Spleen (tissue), 7 donors: Measurements from ENCODE around the gene EVA1A.

ENCODE experiments used
- POLR2A ChIP-seq, 3 donors: fragments of 450-650 bp; IDR thresholded peaks; one replicate each; pipeline ENCODE4 v1.5.1; 2017; ENCODE audit warnings: antibody characterized with exemption in 3 of 3, mild to moderate bottlenecking in 1 of 3
- TF ChIP-seq, protein P1 (sequence below), 11 experiments: fragments of 200-600 bp in 7 of 11; fragments of 450-650 bp in 4 of 11; sonication (generic) in 4 of 11; IDR thresholded peaks in 8 of 11; conservative IDR thresholded peaks in 3 of 11; 1 replicate in 7 of 11; 2 replicates in 4 of 11; pipeline versions ENCODE4 v1.4.0 to v1.8.0; 2016 to 2021; ENCODE audit warnings: antibody characterized with exemption in 11 of 11, inconsistent platforms in 4 of 11, mild to moderate bottlenecking in 1 of 11
- donor health status: DM: no; HTN: no; CAD: no; lungs with moderate emphysema.
- donor health status: DM: no; HTN: no; CAD: no.
- donor health status: DM: no; HTN: no; CAD: no.

DNA sequence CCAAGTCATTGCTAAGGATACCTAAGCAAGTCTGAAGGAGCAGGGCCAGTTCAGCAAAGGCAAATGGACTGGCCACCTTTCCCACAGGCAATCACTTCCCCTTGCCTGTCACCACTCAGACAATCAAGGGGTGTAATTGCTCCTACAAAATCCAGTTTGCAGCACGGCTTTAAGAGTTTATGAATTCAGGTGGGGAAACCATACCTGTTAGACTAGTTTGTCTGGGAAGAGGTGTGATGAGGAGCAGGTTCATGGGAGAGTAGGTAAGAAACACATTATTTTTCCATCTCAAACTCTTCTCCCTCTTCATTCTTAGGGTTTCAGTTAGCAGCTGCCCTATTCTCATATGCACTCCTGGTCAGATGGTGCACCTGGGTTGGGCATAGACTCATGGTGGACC is 102.5 kb downstream of the EVA1A start:
- no peak for TF ChIP-seq POLR2A (IDR thresholded peaks at IDR 0.05)
- TF ChIP-seq, protein P1, sequence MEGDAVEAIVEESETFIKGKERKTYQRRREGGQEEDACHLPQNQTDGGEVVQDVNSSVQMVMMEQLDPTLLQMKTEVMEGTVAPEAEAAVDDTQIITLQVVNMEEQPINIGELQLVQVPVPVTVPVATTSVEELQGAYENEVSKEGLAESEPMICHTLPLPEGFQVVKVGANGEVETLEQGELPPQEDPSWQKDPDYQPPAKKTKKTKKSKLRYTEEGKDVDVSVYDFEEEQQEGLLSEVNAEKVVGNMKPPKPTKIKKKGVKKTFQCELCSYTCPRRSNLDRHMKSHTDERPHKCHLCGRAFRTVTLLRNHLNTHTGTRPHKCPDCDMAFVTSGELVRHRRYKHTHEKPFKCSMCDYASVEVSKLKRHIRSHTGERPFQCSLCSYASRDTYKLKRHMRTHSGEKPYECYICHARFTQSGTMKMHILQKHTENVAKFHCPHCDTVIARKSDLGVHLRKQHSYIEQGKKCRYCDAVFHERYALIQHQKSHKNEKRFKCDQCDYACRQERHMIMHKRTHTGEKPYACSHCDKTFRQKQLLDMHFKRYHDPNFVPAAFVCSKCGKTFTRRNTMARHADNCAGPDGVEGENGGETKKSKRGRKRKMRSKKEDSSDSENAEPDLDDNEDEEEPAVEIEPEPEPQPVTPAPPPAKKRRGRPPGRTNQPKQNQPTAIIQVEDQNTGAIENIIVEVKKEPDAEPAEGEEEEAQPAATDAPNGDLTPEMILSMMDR (IDR thresholded peaks at IDR 0.05 in 8 of 11, conservative IDR thresholded peaks at IDR 0.05 in 3 of 11) = no peak
